Neural cell (in vitro differentiated cells): ENCODE data around the gene NFIA.

Experiments
- CTCF ChIP-seq: fragments of 450-650 bp; IDR thresholded peaks from 2 replicates; pipeline ENCODE4 v1.5.1; 2014; ENCODE audit warnings: antibody characterized with exemption, mild to moderate bottlenecking, moderate library complexity; ENCODE audit not compliant: poor library complexity, severe bottlenecking
- EP300 ChIP-seq: fragments of 450-650 bp; conservative IDR thresholded peaks from 2 replicates; pipeline ENCODE4 v1.6.1; 2014; ENCODE audit warnings: antibody characterized with exemption, mild to moderate bottlenecking, moderate library complexity; ENCODE audit not compliant: poor library complexity, severe bottlenecking
- EZH2 ChIP-seq: fragments of 200-600, 300-800 bp; shearing (Covaris generic), sonication (generic); IDR thresholded peaks from 2 replicates; pipeline ENCODE4 v1.6.1; 2014; ENCODE audit warnings: antibody characterized with exemption, low read length, borderline replicate concordance, mild to moderate bottlenecking; ENCODE audit not compliant: insufficient read depth, poor library complexity, severe bottlenecking
- MXI1 ChIP-seq: fragments of 450-650 bp; conservative IDR thresholded peaks from 2 replicates; pipeline ENCODE4 v1.6.1; 2014; ENCODE audit warnings: antibody characterized with exemption, mild to moderate bottlenecking; ENCODE audit not compliant: poor library complexity, severe bottlenecking
- POLR2AphosphoS5 ChIP-seq: IDR thresholded peaks from 2 replicates; pipeline ENCODE4 v1.6.1; 2012
- RAD21 ChIP-seq: fragments of 450-650 bp; conservative IDR thresholded peaks from 2 replicates; pipeline ENCODE4 v1.6.1; 2014; ENCODE audit warnings: antibody characterized with exemption, mild to moderate bottlenecking, moderate library complexity
- SMC3 ChIP-seq: fragments of 450-650 bp; conservative IDR thresholded peaks from 2 replicates; pipeline ENCODE4 v1.6.1; 2014; ENCODE audit warnings: antibody characterized with exemption, mild to moderate bottlenecking, moderate library complexity; ENCODE audit not compliant: poor library complexity
- TAF1 ChIP-seq: IDR thresholded peaks from 2 replicates; pipeline ENCODE4 v1.6.1; 2012; ENCODE audit warnings: low read depth
- TF ChIP-seq, protein P1 (sequence below): IDR thresholded peaks from 2 replicates; pipeline ENCODE4 v1.6.1; 2012; ENCODE audit warnings: borderline replicate concordance

- TF ChIP-seq CTCF (no peak), SMC3 (no peak), EZH2 (no peak), POLR2AphosphoS5 (no peak), RAD21 (no peak), EP300 (no peak), TAF1 (no peak), MXI1 (no peak)
- TF ChIP-seq, protein P1, sequence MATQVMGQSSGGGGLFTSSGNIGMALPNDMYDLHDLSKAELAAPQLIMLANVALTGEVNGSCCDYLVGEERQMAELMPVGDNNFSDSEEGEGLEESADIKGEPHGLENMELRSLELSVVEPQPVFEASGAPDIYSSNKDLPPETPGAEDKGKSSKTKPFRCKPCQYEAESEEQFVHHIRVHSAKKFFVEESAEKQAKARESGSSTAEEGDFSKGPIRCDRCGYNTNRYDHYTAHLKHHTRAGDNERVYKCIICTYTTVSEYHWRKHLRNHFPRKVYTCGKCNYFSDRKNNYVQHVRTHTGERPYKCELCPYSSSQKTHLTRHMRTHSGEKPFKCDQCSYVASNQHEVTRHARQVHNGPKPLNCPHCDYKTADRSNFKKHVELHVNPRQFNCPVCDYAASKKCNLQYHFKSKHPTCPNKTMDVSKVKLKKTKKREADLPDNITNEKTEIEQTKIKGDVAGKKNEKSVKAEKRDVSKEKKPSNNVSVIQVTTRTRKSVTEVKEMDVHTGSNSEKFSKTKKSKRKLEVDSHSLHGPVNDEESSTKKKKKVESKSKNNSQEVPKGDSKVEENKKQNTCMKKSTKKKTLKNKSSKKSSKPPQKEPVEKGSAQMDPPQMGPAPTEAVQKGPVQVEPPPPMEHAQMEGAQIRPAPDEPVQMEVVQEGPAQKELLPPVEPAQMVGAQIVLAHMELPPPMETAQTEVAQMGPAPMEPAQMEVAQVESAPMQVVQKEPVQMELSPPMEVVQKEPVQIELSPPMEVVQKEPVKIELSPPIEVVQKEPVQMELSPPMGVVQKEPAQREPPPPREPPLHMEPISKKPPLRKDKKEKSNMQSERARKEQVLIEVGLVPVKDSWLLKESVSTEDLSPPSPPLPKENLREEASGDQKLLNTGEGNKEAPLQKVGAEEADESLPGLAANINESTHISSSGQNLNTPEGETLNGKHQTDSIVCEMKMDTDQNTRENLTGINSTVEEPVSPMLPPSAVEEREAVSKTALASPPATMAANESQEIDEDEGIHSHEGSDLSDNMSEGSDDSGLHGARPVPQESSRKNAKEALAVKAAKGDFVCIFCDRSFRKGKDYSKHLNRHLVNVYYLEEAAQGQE: no peak
Observed at GRCh38 chr1:61132645-61133334, 50.4 kb downstream of the NFIA start.
